ENCODE results near the gene OBP2B.
"Not testable (repeated sequence)": the region's sequence is repeated elsewhere in the genome, so short reads cannot be mapped to it uniquely, and the experiment has no call there.

Gene OBP2B

GRCh38 chr9:133238272-133238850 is 29.3 kb upstream of the OBP2B start:
- DNase-seq, result no peak

- DNase-seq, result no peak
Observed at GRCh38 chr9:133237035-133237731, 28.1 kb upstream of the OBP2B start.

DNA sequence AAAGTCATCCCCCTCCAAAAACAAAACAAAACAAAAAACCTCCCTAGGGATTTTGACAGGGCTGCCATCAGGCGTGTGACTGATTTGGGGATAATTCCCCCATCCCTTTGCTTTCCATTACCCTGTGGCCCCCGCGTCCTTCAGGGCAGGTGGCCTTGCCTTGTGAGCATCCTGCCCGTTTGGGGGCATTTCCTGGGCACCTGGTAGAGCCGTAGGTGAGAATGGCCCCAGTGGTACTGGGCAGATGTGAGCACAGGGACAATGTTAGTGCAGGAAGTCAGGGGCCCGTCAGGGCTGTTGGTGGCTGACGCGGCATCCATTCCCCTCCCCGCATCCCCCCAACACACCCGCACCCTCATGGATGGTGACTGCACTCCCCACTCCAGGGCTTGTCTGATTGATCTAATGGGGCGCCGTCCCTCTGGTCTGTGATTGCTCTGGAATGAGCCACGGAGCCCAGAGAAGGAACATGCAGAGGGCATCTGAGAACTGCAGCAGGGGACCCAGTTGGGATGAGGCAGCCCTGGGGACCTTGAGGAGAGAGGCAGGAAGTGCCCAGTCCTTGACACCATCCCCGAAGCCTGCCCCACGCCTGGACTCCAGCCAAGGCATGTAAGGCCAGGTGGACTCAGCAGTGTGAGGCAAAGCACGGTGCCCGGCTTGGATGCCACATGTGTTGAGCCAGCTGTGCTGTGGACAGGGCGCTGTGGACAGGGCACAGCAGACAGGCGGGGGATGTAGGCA is 27.4 kb upstream of the OBP2B start:
- peak; percentile 7 for DNase-seq

- no peak for DNase-seq
Observed at GRCh38 chr9:133235549-133236222, 26.6 kb upstream of the OBP2B start.

DNA sequence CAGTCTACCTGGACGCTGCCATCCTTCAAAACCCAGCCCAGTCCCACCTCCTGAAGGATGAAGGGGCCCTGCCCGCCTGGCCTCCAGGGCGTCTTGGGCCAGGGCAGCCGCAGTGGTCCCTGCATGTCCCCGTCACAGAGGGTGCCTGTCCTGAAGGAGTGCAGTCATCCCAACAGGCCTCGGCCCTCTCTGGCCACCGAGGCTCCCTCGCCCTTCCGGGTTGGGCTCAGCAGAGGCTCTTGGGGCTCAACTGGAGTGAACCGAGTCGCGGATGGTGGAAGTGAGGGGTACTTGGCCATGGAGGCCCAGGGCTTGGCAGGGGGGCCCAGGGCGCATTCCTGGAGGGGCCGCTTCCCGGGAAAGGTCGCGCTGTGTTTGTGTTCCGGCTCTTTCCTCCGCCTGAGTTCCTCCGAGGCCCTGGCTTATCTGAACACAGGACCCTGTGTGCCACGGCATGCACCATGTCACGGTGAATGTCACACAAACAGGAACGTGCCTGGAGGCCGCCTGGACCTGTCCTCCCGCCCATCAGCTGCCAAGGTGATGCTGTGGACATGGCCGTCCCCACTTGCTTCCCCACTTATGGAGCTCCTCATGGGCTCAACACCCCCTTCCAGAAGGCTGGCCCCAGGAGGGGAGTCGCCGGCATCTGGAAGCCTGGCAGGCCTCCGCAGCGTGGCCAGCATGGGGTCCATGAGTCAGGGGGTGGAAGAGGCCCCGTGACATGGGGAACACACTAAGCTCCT is 25.7 kb upstream of the OBP2B start:
- DNase-seq, result no peak

GRCh38 chr9:133233681-133234432 is 24.8 kb upstream of the OBP2B start:
- no peak for DNase-seq

DNA sequence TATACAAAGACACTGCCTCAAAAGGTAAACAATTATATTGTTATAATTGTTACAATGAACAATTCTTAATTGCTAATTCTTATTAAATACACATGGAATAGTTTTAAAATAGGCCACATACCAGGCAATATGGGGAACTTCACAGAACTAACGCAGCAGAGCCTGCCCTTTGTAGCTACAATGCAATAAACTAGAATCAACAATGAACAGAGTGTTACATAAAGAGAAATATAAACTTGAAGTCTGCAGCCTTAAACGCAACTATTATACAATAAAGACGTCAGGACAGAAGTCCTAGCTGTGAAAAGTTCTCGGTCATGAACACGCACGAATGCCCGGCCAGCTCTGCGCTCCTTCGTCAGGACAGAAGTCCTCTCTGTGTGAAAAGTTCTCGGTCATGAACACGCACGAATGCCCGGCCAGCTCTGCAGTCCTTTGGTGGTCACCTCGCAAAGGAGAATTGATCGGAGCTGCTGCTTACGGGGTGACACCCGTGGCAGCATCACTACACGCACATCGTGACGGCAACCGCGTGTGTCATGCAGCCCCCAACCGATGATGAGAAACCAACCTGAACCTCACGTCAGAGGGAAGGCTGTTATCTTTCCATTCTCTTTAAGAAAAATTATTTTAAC is 23.0 kb upstream of the OBP2B start:
- DNase-seq, result not testable (repeated sequence)

DNA sequence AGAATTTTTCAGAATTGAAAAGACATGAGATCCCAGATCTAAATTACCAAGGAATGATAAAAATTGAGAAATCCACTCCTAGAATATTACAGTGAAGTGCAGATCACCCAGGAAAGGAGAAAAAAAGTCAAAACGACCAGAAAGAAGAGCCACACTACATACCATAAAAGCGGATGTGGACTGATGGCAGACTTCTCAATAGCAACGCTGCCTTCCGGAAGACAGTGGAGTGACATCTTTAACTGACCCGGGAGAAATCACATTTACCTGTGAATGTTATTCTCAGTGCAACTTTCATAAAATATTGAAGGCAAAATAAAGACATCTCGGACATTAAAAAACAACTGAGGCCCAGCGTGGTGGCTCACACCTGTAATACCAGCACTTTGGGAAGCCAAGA is 21.5 kb upstream of the OBP2B start:
- DNase-seq, result not testable (repeated sequence)

DNA sequence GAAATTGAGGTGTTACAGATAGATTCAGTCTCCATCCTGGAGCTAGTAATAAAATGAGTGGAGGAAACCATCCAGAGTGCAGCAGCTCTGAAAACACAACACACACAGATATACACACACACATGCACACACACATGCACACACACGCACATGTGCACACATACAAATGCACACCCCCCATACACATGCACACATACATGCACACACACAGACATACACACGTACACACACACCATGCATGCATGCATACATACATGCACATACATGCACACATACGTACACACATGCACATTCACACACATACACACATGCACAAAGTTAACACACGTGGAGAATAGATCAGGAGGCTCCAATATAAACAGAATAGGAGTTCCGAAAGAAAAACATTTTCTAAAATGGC is 21.0 kb upstream of the OBP2B start:
- DNase-seq, result no peak

- not testable (repeated sequence) for DNase-seq
Observed at GRCh38 chr9:133228474-133229193, 19.6 kb upstream of the OBP2B start.

DNA sequence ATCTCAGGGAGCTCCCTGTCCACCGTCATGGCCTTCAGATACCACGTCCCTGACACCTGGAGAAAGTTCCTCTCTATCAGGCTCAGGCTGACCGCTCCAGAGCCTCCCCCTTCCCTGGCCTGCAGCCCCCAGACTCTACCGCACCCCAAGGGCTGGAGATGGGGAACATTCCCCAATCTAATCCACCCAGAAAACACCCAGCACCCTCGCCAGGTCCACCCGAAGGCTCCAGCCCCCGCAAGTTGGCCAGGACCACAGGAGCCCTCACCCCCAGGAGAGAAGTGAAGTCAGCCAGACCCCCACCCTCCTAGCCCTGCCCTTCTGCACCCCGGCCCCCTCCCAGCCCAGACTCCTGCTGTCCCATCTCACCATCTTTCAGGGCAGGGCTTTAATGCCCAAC is 18.9 kb upstream of the OBP2B start:
- not testable (repeated sequence) for DNase-seq

- no peak for DNase-seq
Observed at GRCh38 chr9:133227242-133227860, 18.3 kb upstream of the OBP2B start.

- no peak for DNase-seq
Observed at GRCh38 chr9:133226219-133227171, 17.4 kb upstream of the OBP2B start.

DNA sequence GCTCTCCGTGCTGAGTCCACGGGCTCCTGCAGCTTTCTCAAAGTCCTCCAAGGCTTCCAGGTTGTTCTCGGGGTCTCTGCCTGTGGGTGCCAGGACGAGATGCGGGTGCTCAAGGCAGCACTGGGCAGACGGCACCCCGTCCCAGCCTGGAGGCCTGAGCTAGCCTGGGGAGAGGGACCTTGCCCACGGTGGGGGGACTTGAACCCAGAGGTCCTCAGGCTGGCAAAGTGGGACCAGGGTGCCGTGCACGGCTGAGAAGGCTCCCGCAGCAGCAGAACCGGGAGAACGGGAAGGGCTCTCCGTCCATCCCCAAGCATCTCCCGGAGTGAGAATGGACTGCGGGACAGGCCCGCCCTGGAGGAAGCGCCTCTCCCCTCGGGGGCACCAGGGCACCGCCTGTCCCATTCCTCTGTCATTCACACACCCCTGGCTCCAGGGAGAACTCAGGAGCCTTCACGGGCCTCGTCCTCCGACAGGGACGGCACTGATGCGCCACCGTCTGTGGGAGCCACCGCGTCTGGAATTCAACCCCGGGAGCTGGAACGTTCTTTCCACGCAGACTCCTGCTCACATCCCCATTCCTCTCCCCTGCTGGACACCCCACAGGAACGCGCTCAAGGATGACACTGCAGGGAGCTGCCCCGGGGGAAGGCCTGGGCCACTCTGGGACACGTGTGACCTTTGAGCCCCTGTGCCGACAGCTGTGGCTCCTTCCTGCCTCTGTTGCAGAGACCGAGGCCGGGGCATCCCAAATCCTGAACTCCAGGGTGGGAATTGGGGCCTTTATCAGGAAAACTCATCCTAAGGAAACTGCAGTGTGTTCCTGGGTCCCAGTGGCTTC is 16.3 kb upstream of the OBP2B start:
- DNase-seq, result no peak

DNA sequence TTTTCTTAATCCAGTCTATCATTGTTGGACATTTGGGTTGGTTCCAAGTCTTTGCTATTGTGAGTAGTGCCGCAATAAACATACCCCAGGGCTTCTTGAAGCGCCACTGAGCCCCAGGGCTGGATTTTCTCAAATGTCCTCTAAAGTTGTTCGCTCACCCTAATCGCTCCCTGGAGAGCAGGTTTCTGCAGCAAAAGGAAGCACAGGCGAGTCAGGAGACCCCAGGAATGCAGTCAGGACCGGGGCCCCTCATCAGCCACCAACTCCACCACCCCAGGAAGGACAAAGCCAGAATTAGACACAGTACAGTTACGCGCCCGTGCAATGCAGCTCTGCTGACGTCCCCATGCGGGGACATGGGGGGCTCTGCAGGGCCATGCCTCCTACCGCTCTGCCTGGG is 15.7 kb upstream of the OBP2B start:
- DNase-seq, result no peak

DNA sequence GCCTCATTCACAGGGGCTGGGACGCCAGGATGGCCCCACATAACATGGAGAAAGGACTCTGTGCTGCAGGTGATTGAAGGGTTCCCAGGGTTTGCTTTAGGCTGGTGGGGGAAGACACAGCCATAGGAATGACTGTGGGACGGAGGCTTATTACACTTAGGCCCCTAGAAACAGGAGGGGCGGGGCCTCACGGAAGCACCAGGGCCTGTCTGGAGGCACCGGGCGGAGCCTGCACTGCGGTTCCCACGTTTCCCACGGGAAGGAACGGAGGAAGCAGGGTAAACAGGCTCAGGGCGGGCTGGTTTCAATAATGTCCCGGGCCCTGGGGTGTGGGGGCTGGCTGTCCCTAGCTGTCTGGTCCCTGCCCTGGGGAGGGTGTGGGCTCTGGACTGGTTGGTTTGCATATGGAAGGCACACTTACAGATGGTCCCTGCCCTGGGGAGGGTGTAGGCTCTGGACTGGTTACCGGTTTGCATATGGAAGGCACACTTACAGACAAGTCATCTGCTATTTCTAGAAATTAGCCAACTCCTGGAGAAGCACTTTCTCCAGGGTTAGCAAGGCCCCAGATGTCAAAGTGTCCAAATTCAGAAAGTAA is 14.2 kb upstream of the OBP2B start:
- not testable (repeated sequence) for DNase-seq

DNA sequence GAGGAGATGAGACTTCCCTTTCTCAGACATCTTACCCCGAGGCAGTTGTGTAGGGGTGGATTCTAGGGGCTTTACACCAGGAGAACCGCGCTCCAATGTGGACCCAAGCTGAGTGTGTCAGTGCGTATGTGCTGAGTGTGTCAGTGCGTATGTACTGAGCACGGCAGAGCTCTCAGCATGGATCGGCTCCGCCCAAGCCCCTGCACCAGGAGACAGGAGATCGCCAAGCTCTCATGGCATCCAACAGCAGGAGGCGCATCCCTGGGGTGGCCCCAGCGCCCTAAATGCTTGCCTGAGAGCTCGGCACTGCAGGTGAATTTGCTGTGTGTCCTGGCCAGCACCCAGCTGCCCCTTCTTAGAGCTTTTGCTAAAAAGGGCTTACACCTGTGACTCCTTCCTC is 12.9 kb upstream of the OBP2B start:
- DNase-seq, result not testable (repeated sequence)

Data from NCI-H69 (cell line).